ENCODE measurements around the gene HEG1. TPM values are rescaled to one million over a fixed set of nuclear protein-coding genes. Genes with fewer than 3 reads are reported as not detected.
"Not testable (repeated sequence)": the region's sequence is repeated elsewhere in the genome, so short reads cannot be mapped to it uniquely, and the experiment has no call there.

Gene HEG1, protein sequence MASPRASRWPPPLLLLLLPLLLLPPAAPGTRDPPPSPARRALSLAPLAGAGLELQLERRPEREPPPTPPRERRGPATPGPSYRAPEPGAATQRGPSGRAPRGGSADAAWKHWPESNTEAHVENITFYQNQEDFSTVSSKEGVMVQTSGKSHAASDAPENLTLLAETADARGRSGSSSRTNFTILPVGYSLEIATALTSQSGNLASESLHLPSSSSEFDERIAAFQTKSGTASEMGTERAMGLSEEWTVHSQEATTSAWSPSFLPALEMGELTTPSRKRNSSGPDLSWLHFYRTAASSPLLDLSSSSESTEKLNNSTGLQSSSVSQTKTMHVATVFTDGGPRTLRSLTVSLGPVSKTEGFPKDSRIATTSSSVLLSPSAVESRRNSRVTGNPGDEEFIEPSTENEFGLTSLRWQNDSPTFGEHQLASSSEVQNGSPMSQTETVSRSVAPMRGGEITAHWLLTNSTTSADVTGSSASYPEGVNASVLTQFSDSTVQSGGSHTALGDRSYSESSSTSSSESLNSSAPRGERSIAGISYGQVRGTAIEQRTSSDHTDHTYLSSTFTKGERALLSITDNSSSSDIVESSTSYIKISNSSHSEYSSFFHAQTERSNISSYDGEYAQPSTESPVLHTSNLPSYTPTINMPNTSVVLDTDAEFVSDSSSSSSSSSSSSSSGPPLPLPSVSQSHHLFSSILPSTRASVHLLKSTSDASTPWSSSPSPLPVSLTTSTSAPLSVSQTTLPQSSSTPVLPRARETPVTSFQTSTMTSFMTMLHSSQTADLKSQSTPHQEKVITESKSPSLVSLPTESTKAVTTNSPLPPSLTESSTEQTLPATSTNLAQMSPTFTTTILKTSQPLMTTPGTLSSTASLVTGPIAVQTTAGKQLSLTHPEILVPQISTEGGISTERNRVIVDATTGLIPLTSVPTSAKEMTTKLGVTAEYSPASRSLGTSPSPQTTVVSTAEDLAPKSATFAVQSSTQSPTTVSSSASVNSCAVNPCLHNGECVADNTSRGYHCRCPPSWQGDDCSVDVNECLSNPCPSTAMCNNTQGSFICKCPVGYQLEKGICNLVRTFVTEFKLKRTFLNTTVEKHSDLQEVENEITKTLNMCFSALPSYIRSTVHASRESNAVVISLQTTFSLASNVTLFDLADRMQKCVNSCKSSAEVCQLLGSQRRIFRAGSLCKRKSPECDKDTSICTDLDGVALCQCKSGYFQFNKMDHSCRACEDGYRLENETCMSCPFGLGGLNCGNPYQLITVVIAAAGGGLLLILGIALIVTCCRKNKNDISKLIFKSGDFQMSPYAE (N-terminal part only)
- 23.3 and 23.9 TPM in 2 replicates for total RNA-seq (2014; rRNA removed; shearing (Covaris generic))

DNA sequence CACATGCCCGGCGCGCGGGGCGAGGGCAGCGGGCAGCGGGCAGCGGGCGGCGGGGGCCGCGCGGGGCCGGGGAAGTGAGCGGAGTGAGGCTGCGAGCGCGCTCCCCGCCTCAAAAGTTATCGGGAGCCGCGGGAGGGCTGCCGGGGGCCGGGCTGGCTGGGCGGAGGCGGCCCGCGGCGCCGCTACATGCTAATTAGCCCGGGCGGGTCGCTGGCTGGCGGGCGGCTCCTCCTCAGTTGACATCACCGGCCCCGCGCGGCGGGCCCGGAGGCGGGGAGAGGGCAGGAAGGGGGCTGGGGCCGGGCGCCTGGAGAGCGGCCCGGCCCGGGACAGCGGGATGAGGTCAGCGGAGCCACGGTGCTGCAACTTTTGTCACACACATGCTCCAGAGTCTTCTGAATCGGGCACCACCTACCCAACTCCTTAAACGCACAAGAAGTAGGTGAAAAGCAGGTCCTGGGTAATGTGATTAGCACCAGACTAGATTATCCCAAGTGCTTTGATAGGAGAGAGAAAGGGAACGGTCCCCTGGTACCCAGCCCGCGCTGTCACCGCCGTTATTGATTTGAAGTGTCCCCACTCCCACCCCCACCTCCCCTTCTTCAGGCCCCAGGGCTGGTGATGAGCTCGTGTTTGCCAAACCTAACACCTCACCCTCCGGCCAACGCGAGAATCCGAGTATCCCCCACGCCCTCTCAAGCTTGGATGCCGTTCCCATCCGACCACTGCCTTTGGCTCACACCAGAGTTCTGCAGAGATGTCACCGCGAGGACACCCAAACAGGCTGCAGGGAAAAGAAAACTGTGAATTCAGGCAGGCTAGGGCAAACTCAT, at the start of gene HEG1:
HEG1 (minus strand) TSS at position 85 of the 833 bp plus-strand sequence. CDS start 107 bp downstream, outside the sequence.
- peak within 1 kb of the TSS; percentile 62 for H3K27ac ChIP-seq
- DNase-seq, result peak; percentile 83 to 86
- H3K27me3 ChIP-seq, result no peaks in the 10 kb centered on the region
- H3K36me3 ChIP-seq, result no peaks in the 10 kb centered on the region
- no peaks in the 10 kb centered on the region for H3K9me3 ChIP-seq (replicated peaks)
- peak within 1 kb of the TSS; percentile 90 for H3K4me3 ChIP-seq
- H3K4me1 ChIP-seq, result peaks cover 39% of the 10 kb centered on the region

DNA sequence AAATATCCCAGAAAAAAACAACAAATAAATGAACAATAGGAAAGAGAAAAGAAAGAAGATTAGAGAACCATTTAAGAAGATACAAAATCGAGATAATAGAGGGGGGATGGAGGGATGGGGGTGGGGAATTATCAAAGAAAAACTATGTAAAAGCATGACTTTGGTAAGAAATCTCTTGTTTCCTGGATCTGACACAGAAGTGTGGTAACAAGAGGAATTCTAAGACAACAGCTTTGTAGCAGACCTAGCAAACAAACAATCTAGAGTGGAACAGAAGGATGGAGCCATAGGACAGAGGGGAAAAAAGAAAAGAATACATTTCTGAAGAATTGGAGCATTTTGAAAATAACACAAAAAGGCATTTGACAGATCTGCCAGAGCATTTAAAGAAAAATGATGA, 49.3 kb upstream of the HEG1 start:
- H3K4me3 ChIP-seq, result no peak overlapping the region
- no peak for DNase-seq

DNA sequence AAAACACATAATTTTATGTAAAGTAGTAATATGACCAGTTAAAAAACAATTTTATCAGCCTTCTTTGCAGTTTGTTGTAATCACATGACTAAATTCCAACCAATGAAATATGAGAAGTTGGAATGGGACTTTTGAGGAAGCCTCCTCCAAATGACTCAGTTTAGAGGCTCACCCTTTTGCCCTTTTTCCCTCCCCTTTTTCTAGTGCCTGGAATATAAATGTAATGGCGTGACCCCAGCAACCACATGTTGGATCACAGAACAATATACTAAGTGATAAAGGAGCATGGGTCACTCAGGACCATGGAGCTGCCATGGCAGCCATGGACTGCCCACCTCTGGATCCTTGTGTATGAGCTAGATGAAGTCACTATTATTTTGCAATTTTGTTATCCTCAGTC, 48.8 kb upstream of the HEG1 start:
- peaks cover 3% of the 10 kb centered on the region; the same call in 1 of the 2 replicates for H3K4me1 ChIP-seq
- no peak overlapping the region for H3K27ac ChIP-seq
- no peak overlapping the region for H3K4me3 ChIP-seq
- H3K27me3 ChIP-seq, result no peaks in the 10 kb centered on the region
- peaks cover 2% of the 10 kb centered on the region; the same call in 1 of the 2 replicates for H3K36me3 ChIP-seq
- DNase-seq, result no peak
- H3K9me3 ChIP-seq (replicated peaks), result 0 out of 2 replicates have a peak, but pooled peaks cover 6% of the 10 kb centered on the region

More for the DNA sequence above, 49.3 kb upstream of the HEG1 start:
- H3K27me3 ChIP-seq, result no peaks in the 10 kb centered on the region
- H3K9me3 ChIP-seq (replicated peaks), result 0 out of 2 replicates have a peak, but pooled peaks cover 3% of the 10 kb centered on the region
- no peaks in the 10 kb centered on the region; the same call in 1 of the 2 replicates for H3K36me3 ChIP-seq
- H3K27ac ChIP-seq, result no peak overlapping the region
- peaks cover 4% of the 10 kb centered on the region for H3K4me1 ChIP-seq

DNA sequence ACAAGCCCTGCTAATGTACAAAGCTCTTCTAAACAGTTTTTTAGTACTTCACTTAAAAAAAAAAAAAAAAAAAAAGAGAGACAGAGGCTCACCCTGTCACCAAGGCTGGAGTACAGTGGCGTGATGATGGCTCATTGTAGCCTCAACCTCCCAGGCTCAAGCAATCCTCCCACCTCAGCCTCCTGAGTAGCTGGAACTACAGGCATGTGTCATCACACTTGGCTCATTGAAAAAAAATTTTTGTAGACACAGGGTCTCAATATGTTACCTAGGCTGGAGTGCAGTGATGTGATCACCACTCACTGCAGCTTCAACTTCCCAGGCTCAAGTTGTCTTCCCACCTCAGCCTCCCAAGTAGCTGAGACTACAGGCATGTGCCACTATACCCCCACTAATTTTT, 47.6 kb upstream of the HEG1 start:
- DNase-seq, result no peak
- Histone ChIP-seq H3K9me3 (replicated peaks) (0 out of 2 replicates have a peak, but pooled peaks cover 6% of the 10 kb centered on the region), H3K27me3 (no peaks in the 10 kb centered on the region), H3K4me1 (peaks cover 3% of the 10 kb centered on the region; the same call in 1 of the 2 replicates), H3K36me3 (peaks cover 2% of the 10 kb centered on the region; the same call in 1 of the 2 replicates), H3K4me3 (no peak overlapping the region), H3K27ac (no peak overlapping the region)

DNA sequence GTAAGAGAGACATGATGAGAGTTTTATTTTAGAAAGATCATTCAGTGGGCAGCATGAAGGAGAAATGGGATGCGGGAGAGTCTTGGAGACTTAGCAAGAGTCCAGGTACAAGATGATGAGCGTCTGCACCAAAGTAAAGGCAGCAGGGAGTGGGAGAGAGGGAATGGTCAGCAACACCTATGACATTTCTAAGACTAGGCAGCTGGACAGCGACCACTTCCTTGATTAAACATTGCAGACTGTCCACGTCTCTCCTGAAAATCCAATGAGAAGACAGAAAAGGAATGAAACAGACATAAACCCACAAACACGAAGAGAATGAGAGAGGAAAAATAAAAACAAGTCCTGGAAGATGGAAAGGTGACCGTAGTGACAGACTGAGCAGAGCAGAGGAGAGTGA, 46.7 kb upstream of the HEG1 start:
- no peak for DNase-seq

DNA sequence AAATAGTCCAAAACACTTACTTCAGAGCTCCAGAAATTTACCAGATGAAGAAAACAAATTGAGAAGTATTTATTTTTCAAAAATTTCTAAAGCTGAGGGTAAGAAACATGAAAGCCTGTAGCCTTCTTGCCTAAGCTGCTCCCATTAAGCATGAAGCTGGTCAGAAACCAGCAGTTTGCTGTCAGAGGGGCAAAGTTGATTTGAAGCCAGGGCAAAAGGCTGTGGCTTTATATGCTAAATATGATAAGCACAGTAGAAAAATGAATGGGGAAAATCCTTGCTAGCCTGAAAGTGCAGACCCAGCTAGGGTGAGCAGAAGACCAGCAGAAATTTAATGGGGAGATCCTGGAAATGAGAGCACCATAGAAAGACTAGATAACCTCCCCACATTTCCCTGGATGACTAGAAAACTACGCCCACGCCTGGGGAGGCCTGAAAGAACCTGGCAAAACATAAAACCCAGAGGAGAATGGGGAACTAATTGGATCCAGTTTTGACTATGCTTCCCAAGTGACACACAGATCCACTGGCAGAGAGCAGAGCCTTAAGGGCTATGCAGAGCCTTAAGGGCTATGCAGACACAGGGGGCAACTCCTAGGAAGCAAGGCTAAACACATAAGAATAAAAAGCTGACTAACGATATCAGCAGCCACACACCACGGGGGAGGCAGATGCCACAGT, 43.0 kb upstream of the HEG1 start:
- DNase-seq, result no peak
- Histone ChIP-seq H3K4me3 (no peak overlapping the region), H3K4me1 (no peaks in the 10 kb centered on the region), H3K36me3 (peaks cover 2% of the 10 kb centered on the region), H3K27ac (no peak overlapping the region), H3K9me3 (replicated peaks) (0 out of 2 replicates have a peak, but pooled peaks cover 3% of the 10 kb centered on the region), H3K27me3 (no peaks in the 10 kb centered on the region)

More for the DNA sequence above, 46.7 kb upstream of the HEG1 start:
- no peak overlapping the region for H3K27ac ChIP-seq
- H3K36me3 ChIP-seq, result peaks cover 2% of the 10 kb centered on the region; the same call in 1 of the 2 replicates
- H3K27me3 ChIP-seq, result no peaks in the 10 kb centered on the region
- 0 out of 2 replicates have a peak, but pooled peaks cover 6% of the 10 kb centered on the region for H3K9me3 ChIP-seq (replicated peaks)
- H3K4me1 ChIP-seq, result peaks cover 3% of the 10 kb centered on the region; the same call in 1 of the 2 replicates
- no peak overlapping the region for H3K4me3 ChIP-seq

DNA sequence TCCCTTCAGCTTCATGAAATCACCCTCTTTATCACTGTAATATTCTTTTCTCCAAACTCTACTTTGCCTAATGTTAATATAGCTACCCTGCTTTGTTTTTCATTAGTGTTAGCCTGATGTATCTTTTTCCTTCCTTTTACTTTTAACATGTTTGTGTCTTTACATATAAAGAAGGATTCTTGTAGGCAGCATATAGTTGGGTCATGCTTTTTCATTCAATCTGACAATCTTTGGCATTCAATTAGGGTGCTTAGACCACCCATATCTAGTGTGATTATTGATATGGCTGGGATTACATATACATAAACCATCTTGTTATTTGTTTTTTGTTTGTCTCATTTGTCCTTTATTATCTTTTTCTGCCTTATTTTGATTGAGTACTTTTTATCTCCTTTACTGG, 34.9 kb upstream of the HEG1 start:
- no peaks in the 10 kb centered on the region for H3K4me1 ChIP-seq
- H3K4me3 ChIP-seq, result no peak overlapping the region
- no peaks in the 10 kb centered on the region for H3K9me3 ChIP-seq (replicated peaks)
- H3K27me3 ChIP-seq, result no peaks in the 10 kb centered on the region
- no peak for DNase-seq
- H3K27ac ChIP-seq, result no peak overlapping the region
- H3K36me3 ChIP-seq, result 0 out of 2 replicates have a peak, but pooled peaks cover 4% of the 10 kb centered on the region

DNA sequence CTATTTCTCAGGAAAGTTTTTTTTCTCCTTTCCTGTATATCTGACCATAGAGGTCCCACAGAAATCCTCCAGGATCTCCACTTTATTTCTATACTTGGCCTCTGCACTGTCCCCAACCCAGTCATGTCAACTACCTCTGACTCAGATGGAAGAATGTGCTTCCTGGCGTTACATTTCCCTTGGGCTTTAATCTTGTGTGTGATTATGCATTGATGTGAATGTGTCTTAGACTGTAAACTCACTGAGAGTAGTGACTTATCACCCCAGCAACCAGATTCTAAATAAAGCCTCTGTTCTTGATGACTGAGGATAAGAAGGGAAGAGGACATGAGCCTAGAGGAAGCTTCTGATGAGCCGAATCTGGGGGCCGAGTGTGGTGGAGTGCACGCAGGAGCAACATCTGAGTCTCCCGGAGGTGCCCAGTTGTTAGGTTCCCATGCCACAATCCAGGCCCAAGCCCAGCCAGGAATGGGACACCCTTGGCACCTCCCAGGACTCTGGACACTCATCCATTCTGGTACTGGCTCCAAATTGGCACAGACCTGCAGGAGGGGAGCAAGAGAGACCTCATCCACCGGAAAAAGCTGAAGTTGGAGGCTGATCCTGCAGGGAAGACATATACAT, 32.1 kb upstream of the HEG1 start:
- Histone ChIP-seq H3K27me3 (no peaks in the 10 kb centered on the region), H3K36me3 (0 out of 2 replicates have a peak, but pooled peaks cover 4% of the 10 kb centered on the region), H3K27ac (no peak overlapping the region), H3K4me3 (no peak overlapping the region), H3K4me1 (peaks cover under 1% of the 10 kb centered on the region; the same call in 1 of the 2 replicates), H3K9me3 (replicated peaks) (no peaks in the 10 kb centered on the region)
- DNase-seq, result no peak

DNA sequence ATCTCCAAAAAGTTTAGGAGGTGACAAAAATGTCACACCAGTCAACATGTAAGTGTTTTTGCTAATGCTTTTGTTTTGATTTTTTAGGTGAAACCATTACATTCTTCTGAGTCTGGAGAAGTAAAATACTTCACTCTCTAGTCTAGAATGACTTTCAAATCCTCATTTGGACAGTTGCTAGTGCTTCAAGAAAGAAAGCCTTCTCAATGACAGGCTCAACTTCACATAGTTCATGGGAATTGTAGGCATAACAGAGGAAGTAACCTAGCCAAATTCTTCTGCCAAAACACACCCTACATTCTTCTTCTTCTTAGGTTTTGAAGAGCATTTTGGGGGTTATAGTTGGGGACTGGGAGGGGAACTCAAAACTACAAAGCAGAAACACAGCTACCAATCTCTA, 29.4 kb upstream of the HEG1 start:
- H3K4me3 ChIP-seq, result no peak overlapping the region
- no peaks in the 10 kb centered on the region for H3K27me3 ChIP-seq
- DNase-seq, result no peak
- no peaks in the 10 kb centered on the region for H3K9me3 ChIP-seq (replicated peaks)
- peaks cover 15% of the 10 kb centered on the region for H3K4me1 ChIP-seq
- H3K27ac ChIP-seq, result no peak overlapping the region
- H3K36me3 ChIP-seq, result no peaks in the 10 kb centered on the region

DNA sequence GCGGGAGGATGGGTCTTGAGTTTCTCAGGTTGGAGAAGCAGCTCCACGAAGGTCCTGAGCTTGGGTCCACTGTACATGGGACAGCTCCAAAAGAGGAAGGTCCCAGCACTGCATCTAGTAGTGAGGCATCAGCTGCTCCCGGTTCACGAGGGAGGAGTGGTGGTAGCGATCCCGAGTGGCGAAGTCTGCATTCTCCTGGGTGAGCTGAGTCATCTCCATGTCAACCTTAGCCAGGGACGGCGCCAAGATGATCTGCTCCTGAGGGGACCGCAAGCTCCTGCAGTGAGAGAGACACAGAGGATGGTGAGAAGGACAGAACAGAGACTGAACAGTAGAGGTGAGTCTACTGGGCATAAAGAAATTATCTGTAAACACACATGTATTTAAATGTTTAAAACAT, 28.0 kb upstream of the HEG1 start:
- Histone ChIP-seq H3K27ac (no peak overlapping the region), H3K36me3 (no peaks in the 10 kb centered on the region), H3K27me3 (no peaks in the 10 kb centered on the region), H3K9me3 (replicated peaks) (no peaks in the 10 kb centered on the region), H3K4me3 (no peak overlapping the region), H3K4me1 (peaks cover 21% of the 10 kb centered on the region)
- no peak for DNase-seq

DNA sequence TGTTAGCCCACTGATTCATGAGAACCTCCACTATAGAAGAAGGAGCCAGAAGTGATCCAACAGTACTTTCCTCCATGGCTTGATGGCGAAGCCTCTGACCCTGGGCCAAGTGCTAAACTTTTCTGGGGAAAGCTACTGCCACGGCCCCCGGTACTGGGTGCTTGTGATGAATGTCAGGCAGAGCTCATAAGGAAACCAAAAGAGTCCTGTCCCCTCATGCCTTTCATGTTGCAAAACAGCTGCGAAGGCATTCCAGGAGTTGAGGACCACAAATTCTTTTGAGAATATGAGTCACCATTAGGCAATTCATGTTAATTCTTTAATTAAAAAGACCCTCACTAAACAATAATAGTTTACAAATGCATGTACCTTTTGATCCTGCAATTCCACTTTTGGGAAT, 26.5 kb upstream of the HEG1 start:
- not testable (repeated sequence) for H3K27ac ChIP-seq; H3K36me3 ChIP-seq; H3K27me3 ChIP-seq; H3K9me3 ChIP-seq (replicated peaks); H3K4me3 ChIP-seq
- peaks cover 21% of the 10 kb centered on the region for H3K4me1 ChIP-seq
- DNase-seq, result peak; percentile 52 to 56

DNA sequence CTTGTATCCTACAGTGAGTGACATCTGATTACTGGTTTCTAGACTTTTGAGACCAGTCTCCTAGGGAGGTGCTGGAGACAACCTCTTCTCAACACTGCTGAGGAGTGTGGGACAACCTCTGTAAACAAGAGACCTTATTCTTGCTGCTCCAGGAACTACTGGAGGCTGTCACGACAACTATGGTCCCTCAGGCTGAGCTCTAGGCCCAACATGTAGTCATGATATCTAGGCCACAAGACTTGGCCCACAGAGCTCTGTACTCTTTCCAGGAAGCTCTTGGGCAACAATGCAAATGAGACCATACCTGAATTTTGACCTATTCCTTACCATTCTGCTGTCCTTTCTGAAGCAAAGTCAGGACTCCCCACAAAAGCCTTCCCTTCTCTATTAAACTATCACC, 24.3 kb upstream of the HEG1 start:
- H3K4me3 ChIP-seq, result no peak overlapping the region
- no peaks in the 10 kb centered on the region for H3K36me3 ChIP-seq
- DNase-seq, result no peak
- H3K9me3 ChIP-seq (replicated peaks), result no peaks in the 10 kb centered on the region
- no peaks in the 10 kb centered on the region for H3K27me3 ChIP-seq
- H3K4me1 ChIP-seq, result peaks cover 21% of the 10 kb centered on the region
- no peak overlapping the region for H3K27ac ChIP-seq

DNA sequence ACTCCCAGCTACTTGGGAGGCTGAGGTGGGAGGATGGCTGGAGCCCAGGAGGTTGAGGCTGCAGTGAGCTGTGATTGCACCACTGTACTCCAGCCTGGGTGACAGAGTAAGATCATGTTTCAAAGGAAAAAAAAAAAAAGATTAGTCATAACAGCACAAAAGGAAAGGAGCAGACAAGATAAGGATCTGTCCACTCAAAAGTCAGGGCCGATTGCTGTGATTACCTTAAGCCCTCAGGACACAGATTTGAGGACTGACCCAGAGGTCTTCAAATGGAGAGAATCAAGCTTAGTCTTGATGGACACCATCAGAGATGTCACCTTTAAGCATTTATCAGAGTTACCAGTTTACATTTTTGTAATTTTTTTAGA, 23.9 kb upstream of the HEG1 start:
- H3K4me1 ChIP-seq, result peaks cover 21% of the 10 kb centered on the region
- H3K27ac ChIP-seq, result no peak overlapping the region
- no peaks in the 10 kb centered on the region for H3K27me3 ChIP-seq
- no peaks in the 10 kb centered on the region for H3K9me3 ChIP-seq (replicated peaks)
- no peaks in the 10 kb centered on the region for H3K36me3 ChIP-seq
- H3K4me3 ChIP-seq, result no peak overlapping the region
- DNase-seq, result no peak

All from SJCRH30 (cell line).